Measurements from ENCODE around the gene FCAMR.

The FCAMR gene

GRCh38 chr1:206992790-206993189 lies 22.5 kb upstream of the FCAMR start:
- Histone ChIP-seq H3K27me3 (ENCODE audit: insufficient read depth, low read depth, severe bottlenecking) (peaks cover 95% of the 10 kb centered on the region), H3K27ac (no peak overlapping the region), H3K36me3 (no peaks in the 10 kb centered on the region), H3K9me3 (ENCODE audit: severe bottlenecking) (peaks cover 4% of the 10 kb centered on the region), H3K4me3 (ENCODE audit: low read depth, low read length) (no peak overlapping the region)
- DNase-seq, result no peak
- TF ChIP-seq CTCF (IDR thresholded peaks at IDR 0.05; ENCODE audit: low read depth, low read length), result no peak

GRCh38 chr1:206987873-206988272 lies 17.6 kb upstream of the FCAMR start:
- DNase-seq, result no peak
- H3K27ac ChIP-seq, result no peak overlapping the region
- no peak for TF ChIP-seq CTCF (IDR thresholded peaks at IDR 0.05; ENCODE audit: low read depth, low read length)
- no peaks in the 10 kb centered on the region for H3K36me3 ChIP-seq
- H3K27me3 ChIP-seq (ENCODE audit: insufficient read depth, low read depth, severe bottlenecking), result peaks cover 99% of the 10 kb centered on the region
- no peaks in the 10 kb centered on the region for H3K9me3 ChIP-seq (ENCODE audit: severe bottlenecking)
- H3K4me3 ChIP-seq (ENCODE audit: low read depth, low read length), result no peak overlapping the region

GRCh38 chr1:206986885-206987284 lies 16.6 kb upstream of the FCAMR start:
- DNase-seq, result no peak
- H3K27ac ChIP-seq, result no peak overlapping the region
- no peaks in the 10 kb centered on the region for H3K9me3 ChIP-seq (ENCODE audit: severe bottlenecking)
- peaks cover 99% of the 10 kb centered on the region for H3K27me3 ChIP-seq (ENCODE audit: insufficient read depth, low read depth, severe bottlenecking)
- H3K36me3 ChIP-seq, result no peaks in the 10 kb centered on the region
- TF ChIP-seq CTCF (IDR thresholded peaks at IDR 0.05; ENCODE audit: low read depth, low read length), result no peak
- H3K4me3 ChIP-seq (ENCODE audit: low read depth, low read length), result no peak overlapping the region

- Histone ChIP-seq H3K27ac (no peak overlapping the region), H3K9me3 (ENCODE audit: severe bottlenecking) (no peaks in the 10 kb centered on the region), H3K27me3 (ENCODE audit: insufficient read depth, low read depth, severe bottlenecking) (peaks cover 100% of the 10 kb centered on the region), H3K4me3 (ENCODE audit: low read depth, low read length) (no peak overlapping the region), H3K36me3 (no peaks in the 10 kb centered on the region)
- DNase-seq, result no peak
- no peak for TF ChIP-seq CTCF (IDR thresholded peaks at IDR 0.05; ENCODE audit: low read depth, low read length)
These were observed 16.1 kb upstream of the FCAMR start for GRCh38 chr1:206986402-206986801.

GRCh38 chr1:206985162-206985749 lies 15.0 kb upstream of the FCAMR start:
- H3K27me3 ChIP-seq (ENCODE audit: insufficient read depth, low read depth, severe bottlenecking), result peaks cover 100% of the 10 kb centered on the region
- no peaks in the 10 kb centered on the region for H3K9me3 ChIP-seq (ENCODE audit: severe bottlenecking)
- H3K4me3 ChIP-seq (ENCODE audit: low read depth, low read length), result no peak overlapping the region
- H3K27ac ChIP-seq, result no peak overlapping the region
- DNase-seq, result no peak
- TF ChIP-seq CTCF (IDR thresholded peaks at IDR 0.05; ENCODE audit: low read depth, low read length), result no peak
- H3K36me3 ChIP-seq, result no peaks in the 10 kb centered on the region

- Histone ChIP-seq H3K27me3 (ENCODE audit: insufficient read depth, low read depth, severe bottlenecking) (peaks cover 100% of the 10 kb centered on the region), H3K4me3 (ENCODE audit: low read depth, low read length) (no peak overlapping the region), H3K36me3 (no peaks in the 10 kb centered on the region), H3K27ac (no peak overlapping the region), H3K9me3 (ENCODE audit: severe bottlenecking) (no peaks in the 10 kb centered on the region)
- TF ChIP-seq CTCF (IDR thresholded peaks at IDR 0.05; ENCODE audit: low read depth, low read length), result peak; percentile 89
- peak; percentile 76 for DNase-seq
These were observed 12.0 kb upstream of the FCAMR start for GRCh38 chr1:206982216-206982615.
